LNCAP (cell line): ENCODE measurements around the gene DNAJC18.

Experiments
- TF ChIP-seq, protein P1 (sequence below): fragments of 450-650 bp; IDR thresholded peaks from 2 replicates; pipeline ENCODE4 v1.5.1; 2017; ENCODE audit warnings: mild to moderate bottlenecking

DNAJC18 gene

DNA sequence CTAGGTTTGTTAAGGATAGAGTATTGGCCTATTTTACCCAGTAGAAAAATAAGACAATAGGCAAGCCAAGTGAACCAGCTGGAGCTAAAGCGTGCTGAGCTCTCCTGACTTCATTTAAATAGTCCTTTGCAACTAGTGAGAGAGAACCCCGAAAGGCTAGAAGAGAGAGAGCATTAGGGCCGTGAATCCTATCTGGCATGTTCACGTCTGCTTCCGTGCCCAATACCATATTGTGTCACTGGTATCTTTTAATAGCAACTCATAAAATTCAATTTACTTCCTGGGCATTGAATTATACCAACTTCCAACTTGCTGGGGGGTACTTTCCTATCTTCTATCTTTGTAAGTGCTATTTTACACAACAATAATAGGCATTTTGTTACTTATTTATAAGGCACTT, 13.8 kb downstream of the DNAJC18 start:
- TF ChIP-seq, protein P1, sequence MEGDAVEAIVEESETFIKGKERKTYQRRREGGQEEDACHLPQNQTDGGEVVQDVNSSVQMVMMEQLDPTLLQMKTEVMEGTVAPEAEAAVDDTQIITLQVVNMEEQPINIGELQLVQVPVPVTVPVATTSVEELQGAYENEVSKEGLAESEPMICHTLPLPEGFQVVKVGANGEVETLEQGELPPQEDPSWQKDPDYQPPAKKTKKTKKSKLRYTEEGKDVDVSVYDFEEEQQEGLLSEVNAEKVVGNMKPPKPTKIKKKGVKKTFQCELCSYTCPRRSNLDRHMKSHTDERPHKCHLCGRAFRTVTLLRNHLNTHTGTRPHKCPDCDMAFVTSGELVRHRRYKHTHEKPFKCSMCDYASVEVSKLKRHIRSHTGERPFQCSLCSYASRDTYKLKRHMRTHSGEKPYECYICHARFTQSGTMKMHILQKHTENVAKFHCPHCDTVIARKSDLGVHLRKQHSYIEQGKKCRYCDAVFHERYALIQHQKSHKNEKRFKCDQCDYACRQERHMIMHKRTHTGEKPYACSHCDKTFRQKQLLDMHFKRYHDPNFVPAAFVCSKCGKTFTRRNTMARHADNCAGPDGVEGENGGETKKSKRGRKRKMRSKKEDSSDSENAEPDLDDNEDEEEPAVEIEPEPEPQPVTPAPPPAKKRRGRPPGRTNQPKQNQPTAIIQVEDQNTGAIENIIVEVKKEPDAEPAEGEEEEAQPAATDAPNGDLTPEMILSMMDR, result no peak

- TF ChIP-seq, protein P1, result peak; percentile 97
Observed at GRCh38 chr5:139422307-139422893, 16.9 kb downstream of the DNAJC18 start.

DNA sequence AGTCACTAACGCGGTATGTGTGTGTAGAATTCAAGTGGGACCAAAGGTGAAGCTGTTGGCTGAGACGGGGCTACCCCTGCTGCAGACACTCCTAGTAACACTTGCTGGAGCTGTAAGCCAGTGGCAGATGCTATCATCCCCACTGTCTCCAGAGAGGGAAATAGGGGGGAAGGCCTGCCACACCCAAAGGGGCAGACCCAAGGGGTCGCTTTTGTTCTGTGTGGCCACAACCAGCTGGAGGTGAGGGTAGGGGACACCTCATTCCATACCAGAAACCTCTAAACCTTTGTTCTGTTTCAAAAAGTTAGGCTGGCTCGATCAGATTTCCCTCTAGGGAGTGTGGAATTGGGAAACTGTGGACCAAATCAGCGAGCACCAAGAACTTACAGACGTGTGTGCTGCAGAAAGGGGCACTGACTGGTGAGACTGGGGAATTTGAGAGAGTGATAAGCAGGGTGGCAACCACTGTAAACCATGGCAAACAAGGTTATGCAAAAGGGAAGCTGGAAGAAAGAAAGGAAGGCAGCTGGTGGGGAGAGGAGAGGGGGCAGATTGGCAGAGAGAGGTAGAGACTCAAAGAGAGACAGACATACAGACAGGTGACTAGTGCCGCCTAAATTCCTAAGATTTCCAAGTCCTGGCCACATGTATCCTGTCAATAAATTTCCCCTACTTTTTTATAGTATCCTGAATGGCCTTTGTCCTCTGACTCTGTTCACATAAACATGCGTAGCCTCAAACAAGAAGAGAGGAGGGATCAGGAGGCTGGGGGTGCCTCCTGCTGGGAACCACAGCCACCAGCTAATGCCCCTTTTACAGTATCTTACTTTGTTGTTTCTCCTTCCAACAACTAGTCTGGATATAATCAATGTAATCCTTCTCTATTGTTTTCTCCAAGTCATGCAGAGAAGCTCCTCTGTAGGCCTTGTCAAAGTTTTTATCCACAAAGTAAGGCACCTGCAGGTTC, 19.8 kb downstream of the DNAJC18 start:
- TF ChIP-seq, protein P1, result no peak

- TF ChIP-seq, protein P1, result no peak
Observed at GRCh38 chr5:139418793-139419192, 20.5 kb downstream of the DNAJC18 start.

DNA sequence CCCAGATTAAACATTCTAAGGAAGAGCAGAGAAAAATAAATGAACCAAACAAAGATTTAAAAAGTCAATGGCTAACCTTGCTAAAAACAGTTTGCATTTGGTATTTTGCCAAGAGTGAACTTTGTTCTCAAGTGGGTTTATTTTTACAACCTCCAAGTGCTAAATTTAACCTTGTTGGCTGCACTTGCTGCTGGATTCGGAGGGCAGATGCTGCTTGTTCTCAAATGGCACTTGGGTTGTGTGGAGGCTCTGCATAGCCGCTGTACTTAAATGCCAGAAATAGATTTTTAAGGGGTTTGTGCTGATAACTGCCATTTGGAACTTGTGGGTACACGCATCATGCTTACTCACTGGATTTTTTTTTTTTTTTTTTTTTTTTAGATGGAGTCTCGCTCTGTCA, 22.1 kb downstream of the DNAJC18 start:
- TF ChIP-seq, protein P1, result no peak

DNA sequence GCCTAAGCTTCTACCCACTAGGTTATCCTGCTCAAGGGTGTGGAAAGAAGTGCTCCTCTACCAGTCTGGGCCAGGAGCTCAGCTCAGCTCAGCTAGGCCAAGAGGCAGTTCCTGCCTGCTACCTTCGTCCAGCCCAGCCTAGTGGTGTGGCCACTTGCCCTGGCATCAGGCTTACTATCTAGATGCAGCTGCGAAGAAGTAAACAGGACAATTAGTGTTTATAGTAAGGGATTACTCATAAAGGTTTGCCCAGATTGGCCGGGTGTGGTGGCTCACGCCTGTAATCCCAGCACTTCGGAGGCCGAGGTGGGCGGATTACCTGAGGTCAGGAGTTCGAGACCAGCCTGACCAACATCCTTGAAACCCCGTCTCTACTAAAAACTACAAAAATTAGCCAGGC, 22.7 kb downstream of the DNAJC18 start:
- TF ChIP-seq, protein P1, result no peak

DNA sequence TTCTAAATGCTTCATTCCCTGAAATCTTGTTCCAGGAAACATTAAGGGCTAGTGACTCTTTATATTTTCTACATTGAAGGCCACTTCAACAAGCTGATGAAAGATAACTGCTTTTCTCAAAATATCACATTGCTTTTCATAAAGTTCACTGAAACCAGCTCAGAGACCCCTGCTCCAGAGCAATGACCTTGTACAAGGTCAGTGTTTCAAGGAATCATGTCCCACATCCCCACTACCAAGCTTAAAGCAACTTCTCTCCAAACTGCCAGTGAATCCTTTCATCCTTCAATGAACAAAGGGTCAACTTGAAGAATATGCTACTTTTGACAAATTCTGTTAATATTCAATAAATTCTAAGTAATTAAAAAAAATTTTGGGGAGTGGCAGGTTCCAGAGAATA, 23.5 kb downstream of the DNAJC18 start:
- TF ChIP-seq, protein P1, result no peak
